RWPE2 (cell line): Measurements from ENCODE around the gene KRT6B.
A peak's percentile ranks its signal among the peaks of the same experiment; 100 is the strongest.

Experiments
- ATAC-seq: fragments of 200-7000 bp; cut with Tn5 transposase; 3 replicates; pipeline ENCODE4 v1.9.1; 2021; ENCODE audit warnings: low read depth
- DNase-seq: peaks from one replicate; pipeline ENCODE4 v3.0.0-alpha.2; 2020; ENCODE audit warnings: low spot score
- H3K27ac ChIP-seq: fragments of 450-650 bp; 2 replicates; pipeline ENCODE4 v1.5.1; 2017; ENCODE audit warnings: mild to moderate bottlenecking; ENCODE audit not compliant: poor library complexity, severe bottlenecking
- H3K27me3 ChIP-seq: fragments of 250-450 bp; sonication (Bioruptor Pico); 2 replicates; pipeline ENCODE4 v1.5.1; 2021; ENCODE audit warnings: mild to moderate bottlenecking, moderate library complexity; ENCODE audit not compliant: insufficient read depth, poor library complexity, severe bottlenecking
- H3K36me3 ChIP-seq: fragments of 250-450 bp; sonication (Bioruptor Pico); 2 replicates; pipeline ENCODE4 v1.5.1; 2020; ENCODE audit warnings: low read depth, mild to moderate bottlenecking, moderate library complexity
- H3K4me1 ChIP-seq: fragments of 250-450 bp; sonication (Bioruptor Pico); 2 replicates; pipeline ENCODE4 v1.5.1; 2021; ENCODE audit warnings: mild to moderate bottlenecking, moderate library complexity; ENCODE audit not compliant: insufficient read depth, poor library complexity, severe bottlenecking
- H3K4me3 ChIP-seq: fragments of 250-450 bp; sonication (Bioruptor Pico); 2 replicates; pipeline ENCODE4 v1.5.1; 2021; ENCODE audit warnings: mild to moderate bottlenecking, moderate library complexity; ENCODE audit not compliant: severe bottlenecking
- H3K9me3 ChIP-seq: fragments of 250-450 bp; sonication (Bioruptor Pico); 2 replicates; pipeline ENCODE4 v1.5.1; 2021; ENCODE audit warnings: mild to moderate bottlenecking, moderate library complexity; ENCODE audit not compliant: severe bottlenecking
- TF ChIP-seq, protein P1 (sequence below): fragments of 450-650 bp; IDR thresholded peaks from one replicate; pipeline ENCODE4 v1.5.1; 2017; ENCODE audit warnings: mild to moderate bottlenecking, moderate library complexity; ENCODE audit not compliant: poor library complexity, severe bottlenecking

Gene KRT6B

GRCh38 chr12:52428121-52428520 lies 23.8 kb downstream of the KRT6B start:
- Histone ChIP-seq H3K4me3 (no peak overlapping the region), H3K36me3 (no peaks in the 10 kb centered on the region), H3K27ac (no peak overlapping the region), H3K4me1 (peaks cover 3% of the 10 kb centered on the region), H3K9me3 (no peaks in the 10 kb centered on the region), H3K27me3 (no peaks in the 10 kb centered on the region)
- DNase-seq (no peak), ATAC-seq (no peak)
- TF ChIP-seq, protein P1, sequence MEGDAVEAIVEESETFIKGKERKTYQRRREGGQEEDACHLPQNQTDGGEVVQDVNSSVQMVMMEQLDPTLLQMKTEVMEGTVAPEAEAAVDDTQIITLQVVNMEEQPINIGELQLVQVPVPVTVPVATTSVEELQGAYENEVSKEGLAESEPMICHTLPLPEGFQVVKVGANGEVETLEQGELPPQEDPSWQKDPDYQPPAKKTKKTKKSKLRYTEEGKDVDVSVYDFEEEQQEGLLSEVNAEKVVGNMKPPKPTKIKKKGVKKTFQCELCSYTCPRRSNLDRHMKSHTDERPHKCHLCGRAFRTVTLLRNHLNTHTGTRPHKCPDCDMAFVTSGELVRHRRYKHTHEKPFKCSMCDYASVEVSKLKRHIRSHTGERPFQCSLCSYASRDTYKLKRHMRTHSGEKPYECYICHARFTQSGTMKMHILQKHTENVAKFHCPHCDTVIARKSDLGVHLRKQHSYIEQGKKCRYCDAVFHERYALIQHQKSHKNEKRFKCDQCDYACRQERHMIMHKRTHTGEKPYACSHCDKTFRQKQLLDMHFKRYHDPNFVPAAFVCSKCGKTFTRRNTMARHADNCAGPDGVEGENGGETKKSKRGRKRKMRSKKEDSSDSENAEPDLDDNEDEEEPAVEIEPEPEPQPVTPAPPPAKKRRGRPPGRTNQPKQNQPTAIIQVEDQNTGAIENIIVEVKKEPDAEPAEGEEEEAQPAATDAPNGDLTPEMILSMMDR = no peak

DNA sequence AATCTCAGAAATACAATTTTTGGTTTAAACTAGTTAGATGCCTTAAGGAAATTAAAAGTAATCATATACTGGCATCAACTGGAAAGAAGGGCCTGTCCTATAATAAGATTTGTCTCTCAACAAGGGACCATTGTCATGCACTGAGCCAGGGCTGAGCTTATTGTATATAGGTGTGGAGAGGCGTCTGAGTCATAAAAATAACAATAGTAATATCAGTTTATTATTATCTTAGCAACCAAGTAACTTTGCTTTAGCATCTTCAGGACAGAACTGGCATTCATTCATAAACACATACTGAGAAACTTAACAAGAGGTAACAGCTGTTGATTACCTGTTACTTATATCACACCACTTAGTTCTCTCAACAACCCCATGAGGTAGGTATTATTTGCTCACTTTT lies 24.9 kb downstream of the KRT6B start:
- Histone ChIP-seq H3K36me3 (no peaks in the 10 kb centered on the region), H3K9me3 (no peaks in the 10 kb centered on the region), H3K4me3 (no peak overlapping the region), H3K27me3 (no peaks in the 10 kb centered on the region), H3K4me1 (peaks cover 3% of the 10 kb centered on the region), H3K27ac (no peak overlapping the region)
- no peak for DNase-seq
- ATAC-seq = peak; percentile 69
- TF ChIP-seq, protein P1 = no peak

GRCh38 chr12:52426034-52426433 lies 25.9 kb downstream of the KRT6B start:
- Histone ChIP-seq H3K9me3 (no peaks in the 10 kb centered on the region), H3K27me3 (no peaks in the 10 kb centered on the region), H3K4me3 (no peak overlapping the region), H3K27ac (no peak overlapping the region), H3K4me1 (peaks cover 3% of the 10 kb centered on the region), H3K36me3 (no peaks in the 10 kb centered on the region)
- no peak for DNase-seq
- no peak for ATAC-seq
- TF ChIP-seq, protein P1 = no peak

DNA sequence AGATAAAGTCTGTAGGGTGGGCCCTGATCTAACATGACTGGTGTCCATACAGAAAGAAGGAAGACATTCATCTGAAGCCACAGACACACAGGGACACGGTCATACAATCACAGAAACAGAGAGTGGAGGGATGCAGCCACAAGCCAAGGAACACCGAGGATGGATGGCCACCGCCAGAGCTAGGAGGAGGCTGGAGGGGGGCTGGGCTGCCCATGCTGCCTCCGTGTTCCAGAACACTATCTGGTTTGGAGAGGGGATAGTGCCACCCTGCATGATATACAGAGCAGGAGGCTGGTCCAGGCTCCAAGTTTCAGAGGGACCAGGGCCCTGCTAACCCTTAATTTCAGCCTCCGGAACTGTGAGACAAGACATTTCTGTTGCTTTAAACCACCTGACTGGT lies 26.5 kb downstream of the KRT6B start:
- H3K36me3 ChIP-seq = no peaks in the 10 kb centered on the region
- ATAC-seq = no peak
- no peak overlapping the region for H3K27ac ChIP-seq
- TF ChIP-seq, protein P1 = no peak
- H3K4me3 ChIP-seq = no peak overlapping the region
- no peak for DNase-seq
- H3K4me1 ChIP-seq = peaks cover 3% of the 10 kb centered on the region
- no peaks in the 10 kb centered on the region for H3K27me3 ChIP-seq
- H3K9me3 ChIP-seq = no peaks in the 10 kb centered on the region

- no peak overlapping the region for H3K4me3 ChIP-seq
- TF ChIP-seq, protein P1 = no peak
- DNase-seq = no peak
- peaks cover 3% of the 10 kb centered on the region for H3K4me1 ChIP-seq
- H3K27me3 ChIP-seq = no peaks in the 10 kb centered on the region
- no peaks in the 10 kb centered on the region for H3K36me3 ChIP-seq
- H3K27ac ChIP-seq = no peak overlapping the region
- peak; percentile 15; the same call in 1 of the 3 replicates for ATAC-seq
- no peaks in the 10 kb centered on the region for H3K9me3 ChIP-seq
These were observed 28.1 kb downstream of the KRT6B start for GRCh38 chr12:52423661-52424500.
